DMS53 (cell line): Measurements from ENCODE around the gene AGXT.
"Not testable (repeated sequence)": the region's sequence is repeated elsewhere in the genome, so short reads cannot be mapped to it uniquely, and the experiment has no call there.

ENCODE experiments used
- DNase-seq: peaks from one replicate; lab custom pipeline; 2025; lab: John Stamatoyannopoulos, UW

AGXT gene

DNA sequence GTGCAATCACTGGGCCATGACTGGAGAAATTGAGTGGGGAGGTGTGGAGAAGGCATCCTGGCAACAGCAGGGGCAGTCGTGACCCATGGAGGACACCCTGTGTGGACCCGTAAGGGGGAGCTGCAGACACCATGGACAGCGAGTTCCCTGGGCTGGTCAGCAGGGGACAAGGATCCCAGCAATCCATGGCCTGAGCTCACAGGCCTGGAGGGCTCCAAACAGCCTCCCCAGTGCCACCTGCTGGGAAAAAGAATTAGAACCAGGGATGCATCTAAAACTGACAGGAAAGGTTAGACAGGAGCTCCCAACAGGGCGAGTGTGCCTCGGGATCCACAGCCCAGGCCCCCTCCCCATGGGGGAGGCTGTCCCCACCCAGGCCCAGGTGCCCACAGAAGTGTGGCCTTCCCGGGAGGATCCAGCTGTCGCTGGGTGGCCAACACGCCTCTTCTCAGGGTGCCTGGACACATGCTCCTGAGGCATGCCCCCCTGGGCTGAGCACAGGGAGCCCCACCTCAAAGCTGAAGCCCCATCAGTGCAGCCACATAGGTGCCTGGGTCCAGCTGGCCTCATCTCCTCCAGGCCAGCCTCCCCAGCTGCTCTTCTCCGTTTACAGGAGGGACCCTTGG lies 28.1 kb upstream of the AGXT start:
- DNase-seq, result peak; percentile 85

GRCh38 chr2:240846309-240846708 lies 22.3 kb upstream of the AGXT start:
- not testable (repeated sequence) for DNase-seq

GRCh38 chr2:240846873-240847595 lies 21.6 kb upstream of the AGXT start:
- no peak for DNase-seq

- no peak for DNase-seq
Observed at GRCh38 chr2:240847817-240848216, 20.8 kb upstream of the AGXT start.

DNA sequence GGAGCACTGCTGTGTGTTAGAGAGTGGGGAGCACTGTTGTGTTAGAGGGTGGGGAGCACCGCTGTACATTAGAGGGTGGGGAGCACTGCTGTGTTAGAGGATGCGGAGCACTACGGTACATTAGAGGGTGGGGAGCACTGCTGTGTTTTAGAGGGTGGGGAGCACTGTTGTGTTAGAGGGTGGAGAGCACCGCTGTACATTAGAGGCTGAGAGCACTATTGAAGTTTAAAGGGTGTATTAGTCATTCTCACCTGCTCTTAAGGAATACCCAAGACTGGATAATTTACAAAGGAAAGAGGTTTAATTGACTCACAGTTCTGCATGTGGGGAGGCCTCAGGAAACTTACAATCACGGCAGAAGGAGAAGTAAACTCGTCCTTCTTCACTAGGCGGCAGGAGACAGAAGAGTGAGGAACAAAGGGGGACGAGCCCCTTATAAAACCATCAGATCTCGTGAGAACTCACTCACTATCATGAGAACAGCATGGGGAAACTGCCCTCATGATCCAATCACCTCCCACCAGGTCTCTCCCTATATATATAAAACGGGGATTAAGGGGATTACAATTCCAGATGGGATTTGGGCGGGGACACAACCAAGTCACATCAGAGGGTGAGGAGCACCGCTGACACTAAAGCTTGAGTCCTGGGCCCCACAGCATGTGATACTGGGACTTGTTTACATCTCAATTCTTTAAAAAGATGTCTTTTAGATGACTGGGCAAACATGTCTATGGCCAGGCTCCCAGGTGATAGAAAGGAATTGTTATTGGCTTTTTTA lies 19.5 kb upstream of the AGXT start:
- no peak for DNase-seq

DNA sequence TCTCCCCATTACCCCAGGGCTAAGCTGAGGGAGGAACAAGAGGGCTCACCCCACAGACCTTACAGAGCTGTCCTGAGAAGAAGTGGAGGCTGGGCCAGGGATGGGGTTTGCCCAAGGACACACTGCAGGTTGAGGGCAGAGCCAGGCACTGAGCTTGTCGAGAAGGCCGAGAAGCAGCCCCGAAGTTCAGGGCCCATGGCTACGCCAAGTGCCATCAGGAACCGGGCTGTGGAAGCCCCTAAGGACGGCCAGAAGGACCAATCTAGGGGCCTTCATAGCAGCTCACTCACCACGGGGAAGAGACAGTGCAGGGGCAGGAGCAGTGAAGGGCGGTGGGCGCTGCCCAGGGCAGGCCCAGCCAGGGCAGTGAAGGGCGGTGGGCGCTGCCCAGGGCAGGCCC lies 18.6 kb upstream of the AGXT start:
- no peak for DNase-seq

GRCh38 chr2:240850756-240851077 lies 17.9 kb upstream of the AGXT start:
- no peak for DNase-seq

DNA sequence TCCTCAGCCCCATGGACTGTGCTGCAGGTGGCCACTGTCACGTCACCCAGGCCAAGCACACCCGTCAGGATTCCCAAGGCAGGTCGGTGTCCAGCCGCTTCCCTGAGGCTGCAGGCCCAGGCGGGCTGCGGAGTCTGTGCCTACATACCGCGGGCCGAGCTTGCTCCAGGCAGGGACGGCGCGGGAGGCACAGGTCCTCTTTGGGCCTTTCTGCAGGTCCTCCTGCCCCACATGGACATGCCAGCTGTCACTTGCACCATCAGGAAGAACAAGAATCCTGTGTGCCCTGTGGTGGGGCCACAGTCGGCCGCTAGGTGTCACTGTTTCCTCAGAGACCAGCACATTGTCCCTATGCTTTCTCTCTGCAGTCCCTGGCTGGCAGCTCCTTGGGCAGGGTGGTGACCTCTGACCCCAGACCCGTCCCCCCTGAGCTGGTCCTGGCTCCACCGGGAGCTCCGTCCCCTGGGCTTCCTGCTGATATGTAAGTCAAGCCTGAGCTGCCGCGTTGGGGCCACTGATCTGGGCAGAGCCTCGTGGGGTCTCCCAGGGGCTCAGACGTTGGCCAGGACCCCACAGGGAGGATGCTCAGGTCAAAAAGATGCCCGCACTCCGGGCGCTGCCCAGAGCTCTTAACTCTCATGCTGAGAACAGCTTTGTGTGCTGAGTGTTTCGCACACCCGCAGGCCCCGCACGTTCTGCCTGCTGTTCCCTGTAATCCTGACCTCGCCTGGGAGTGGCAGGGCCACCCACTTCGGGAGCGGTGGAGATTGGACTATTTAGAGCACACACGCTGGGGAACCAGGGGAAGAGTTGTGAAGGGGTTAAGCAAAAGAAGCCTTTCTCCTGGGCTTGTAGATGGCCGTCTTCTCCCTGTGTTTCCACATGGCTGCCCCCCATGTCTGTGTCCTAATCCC lies 17.3 kb upstream of the AGXT start:
- DNase-seq, result peak; percentile 84

- no peak for DNase-seq
Observed at GRCh38 chr2:240852671-240853314, 15.8 kb upstream of the AGXT start.

- DNase-seq, result no peak
Observed at GRCh38 chr2:240855670-240856069, 13.0 kb upstream of the AGXT start.

- no peak for DNase-seq
Observed at GRCh38 chr2:240856151-240856980, 12.3 kb upstream of the AGXT start.

DNA sequence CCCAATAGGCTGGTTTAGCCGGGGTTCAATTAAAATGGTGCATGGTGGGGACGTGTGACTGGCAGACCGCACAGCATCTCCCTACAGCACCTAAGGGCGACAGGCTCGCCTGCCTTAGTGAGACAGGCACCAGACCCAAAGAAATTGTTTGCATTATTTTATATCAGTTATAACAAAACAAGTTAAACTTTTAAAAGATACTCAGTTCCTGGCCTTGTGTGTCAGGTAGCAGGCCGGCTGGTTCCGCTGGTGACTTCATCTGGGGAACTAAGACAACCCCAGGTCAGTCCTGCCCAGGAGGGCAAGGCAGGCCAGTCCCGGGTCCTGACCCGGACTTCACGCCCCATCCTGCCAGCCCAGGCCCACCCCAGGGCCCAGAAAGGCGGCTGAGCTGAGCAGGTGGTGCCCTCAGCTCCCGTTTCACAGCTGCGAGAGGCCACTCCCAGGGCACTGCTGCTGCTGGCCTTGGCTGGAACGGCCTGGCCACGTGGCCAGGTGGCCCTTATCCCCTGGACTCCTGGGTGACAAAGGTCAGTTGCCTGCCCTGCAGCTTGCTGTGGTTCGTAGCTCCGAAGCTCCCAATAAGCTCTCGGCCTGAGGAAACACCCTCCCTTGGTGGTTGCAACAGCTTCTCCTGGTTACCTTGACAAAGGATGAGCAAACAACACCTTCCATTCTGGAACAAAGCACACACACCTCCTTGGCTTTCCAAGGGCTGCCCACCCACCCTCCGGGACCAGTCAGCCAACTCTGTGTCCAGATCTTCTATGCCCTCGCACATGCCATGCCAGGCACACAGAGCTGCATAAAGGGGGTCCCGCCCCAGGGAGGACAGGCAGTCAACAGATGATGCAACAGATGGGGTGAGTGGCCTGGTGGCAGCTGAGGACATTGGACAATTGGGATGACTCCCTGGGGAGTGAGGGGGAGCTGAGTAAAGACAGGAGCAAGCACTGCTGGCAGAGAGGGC lies 11.3 kb upstream of the AGXT start:
- DNase-seq, result peak; percentile 47

DNA sequence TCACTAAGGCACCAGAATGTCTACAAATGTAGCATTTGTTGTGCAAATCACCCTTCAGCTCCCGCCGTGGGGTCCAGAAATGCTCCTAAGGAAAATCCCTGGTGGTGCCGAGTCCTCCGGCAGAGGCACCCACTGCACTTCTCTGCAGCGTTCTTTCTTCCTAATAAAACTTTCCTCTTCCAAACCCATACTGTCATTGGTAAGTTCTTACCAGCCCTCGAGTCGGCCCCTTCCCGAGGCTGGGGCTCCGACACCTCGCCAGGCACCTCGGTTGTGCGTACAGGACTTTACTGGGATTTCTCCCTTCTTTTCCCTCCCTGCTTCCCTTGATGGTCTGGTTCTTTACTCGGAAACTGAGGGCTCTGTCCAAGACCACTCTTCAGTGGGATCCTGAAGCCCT lies 10.3 kb upstream of the AGXT start:
- no peak for DNase-seq

DNA sequence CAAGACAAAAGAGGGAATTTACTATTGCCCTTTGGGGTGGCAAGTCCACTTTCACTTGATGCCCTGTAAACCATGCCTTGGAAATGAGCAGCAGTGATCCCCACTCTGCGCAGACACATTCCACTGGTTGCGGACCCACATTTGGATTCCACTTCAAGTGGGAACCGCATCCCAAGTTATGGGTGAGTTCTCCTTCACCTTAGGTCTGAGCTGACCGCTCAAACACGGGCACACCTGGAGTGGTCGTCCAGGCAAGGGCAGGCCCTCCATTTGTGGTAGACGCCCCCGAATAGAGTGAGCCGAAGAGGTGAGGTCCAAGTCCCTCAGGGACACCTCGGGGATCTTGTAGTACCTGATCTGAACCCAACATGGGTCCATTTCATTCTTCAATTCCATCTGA lies 9.8 kb upstream of the AGXT start:
- DNase-seq, result no peak

GRCh38 chr2:240861547-240861946 lies 7.1 kb upstream of the AGXT start:
- no peak for DNase-seq

GRCh38 chr2:240864475-240864874 lies 4.1 kb upstream of the AGXT start:
- no peak for DNase-seq

DNA sequence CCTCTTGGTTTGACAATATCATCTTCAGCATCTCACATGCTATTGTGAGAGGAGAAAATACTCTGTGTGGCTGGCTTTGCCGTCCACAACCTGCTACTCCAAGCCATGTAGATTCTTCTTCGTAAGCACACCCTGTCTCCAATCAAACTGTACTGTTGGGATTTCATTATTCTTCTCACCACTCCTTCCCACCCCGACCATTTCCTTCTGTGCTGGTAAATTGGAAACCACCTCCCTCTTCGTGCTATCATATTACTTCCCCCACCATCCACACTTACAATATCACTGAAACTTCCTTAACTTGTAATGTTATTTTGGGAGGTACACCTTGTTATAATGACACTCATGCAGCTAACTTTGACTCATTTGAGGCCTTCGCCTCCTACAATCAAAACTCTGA lies 3.2 kb upstream of the AGXT start:
- DNase-seq, result no peak

DNA sequence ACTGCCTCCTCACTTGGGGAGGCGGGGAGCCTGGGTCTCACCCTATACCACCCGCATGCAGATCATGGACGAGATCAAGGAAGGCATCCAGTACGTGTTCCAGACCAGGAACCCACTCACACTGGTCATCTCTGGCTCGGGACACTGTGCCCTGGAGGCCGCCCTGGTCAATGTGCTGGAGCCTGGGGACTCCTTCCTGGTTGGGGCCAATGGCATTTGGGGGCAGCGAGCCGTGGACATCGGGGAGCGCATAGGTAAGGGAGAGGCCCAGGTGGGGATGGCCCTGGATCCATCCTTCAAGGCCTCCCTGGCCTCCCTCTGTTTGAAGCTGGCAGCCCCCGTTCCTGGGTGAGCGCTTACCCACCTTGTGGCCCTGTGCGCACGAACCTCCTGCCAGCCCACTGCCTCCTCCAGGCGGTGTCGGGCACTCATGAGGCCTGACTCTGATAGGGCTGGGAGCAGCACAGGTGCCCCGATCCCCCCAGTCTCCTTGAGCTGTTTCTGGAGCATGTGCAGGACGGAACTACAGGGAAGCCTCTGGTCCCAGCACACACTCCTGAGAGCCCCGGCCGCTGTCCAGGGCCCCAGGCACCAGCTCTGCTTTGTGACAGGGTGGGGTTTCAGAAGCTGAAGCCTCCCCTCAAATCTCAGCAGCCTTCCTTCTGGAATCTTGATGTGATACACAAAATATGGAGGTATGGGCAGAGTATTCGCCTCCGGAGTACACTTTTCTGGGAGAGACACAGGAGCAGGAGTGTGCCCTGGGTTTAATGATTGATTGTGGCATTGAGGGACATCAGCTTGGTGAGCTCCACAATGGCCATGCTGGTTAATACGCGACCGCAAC lies 708 bp downstream of the AGXT start:
- no peak for DNase-seq
